IgD-negative memory B cell (primary cell): ENCODE measurements around the gene ZSCAN12. TPM values are rescaled to one million over a fixed set of nuclear protein-coding genes. Genes with fewer than 3 reads are reported as not detected.

Source experiments
- H3K27ac Mint-ChIP-seq, 3 donors: one replicate each; pipeline ENCODE4 v1.8.0; 2020 to 2022; ENCODE audit warnings: mild to moderate bottlenecking in 3 of 3, mixed read lengths in 3 of 3, moderate library complexity in 1 of 3
- H3K27me3 Mint-ChIP-seq: one replicate; pipeline ENCODE4 v1.8.0; 2021; ENCODE audit warnings: mixed read lengths
- H3K36me3 Mint-ChIP-seq: one replicate; pipeline ENCODE4 v1.8.0; 2020; ENCODE audit warnings: mild to moderate bottlenecking, mixed read lengths
- H3K4me1 Mint-ChIP-seq, 3 donors: one replicate each; pipeline ENCODE4 v1.8.0; 2020 to 2022; ENCODE audit warnings: mixed read lengths in 3 of 3, mild to moderate bottlenecking in 1 of 3
- H3K4me3 Mint-ChIP-seq, 4 donors: one replicate each; pipeline ENCODE4 v1.8.0; 2020 to 2022; ENCODE audit warnings: mild to moderate bottlenecking in 4 of 4, mixed read lengths in 4 of 4, moderate library complexity in 3 of 4
- H3K9me3 Mint-ChIP-seq, 3 donors: one replicate each; pipeline ENCODE4 v1.8.0; 2020 to 2021; ENCODE audit warnings: mixed read lengths in 3 of 3, mild to moderate bottlenecking in 1 of 3
- polyA plus RNA-seq: library from polyadenylated mRNA; unstranded; fragments of 300-500 nt; fragmentation: Illumina TruSeq; gene quantifications from one replicate; pipeline ENCODE4 v1.2.3, GENCODE V29; 2021

Gene ZSCAN12
- polyA plus RNA-seq, 1 donor from 2014 or later, result 5.4 TPM

DNA sequence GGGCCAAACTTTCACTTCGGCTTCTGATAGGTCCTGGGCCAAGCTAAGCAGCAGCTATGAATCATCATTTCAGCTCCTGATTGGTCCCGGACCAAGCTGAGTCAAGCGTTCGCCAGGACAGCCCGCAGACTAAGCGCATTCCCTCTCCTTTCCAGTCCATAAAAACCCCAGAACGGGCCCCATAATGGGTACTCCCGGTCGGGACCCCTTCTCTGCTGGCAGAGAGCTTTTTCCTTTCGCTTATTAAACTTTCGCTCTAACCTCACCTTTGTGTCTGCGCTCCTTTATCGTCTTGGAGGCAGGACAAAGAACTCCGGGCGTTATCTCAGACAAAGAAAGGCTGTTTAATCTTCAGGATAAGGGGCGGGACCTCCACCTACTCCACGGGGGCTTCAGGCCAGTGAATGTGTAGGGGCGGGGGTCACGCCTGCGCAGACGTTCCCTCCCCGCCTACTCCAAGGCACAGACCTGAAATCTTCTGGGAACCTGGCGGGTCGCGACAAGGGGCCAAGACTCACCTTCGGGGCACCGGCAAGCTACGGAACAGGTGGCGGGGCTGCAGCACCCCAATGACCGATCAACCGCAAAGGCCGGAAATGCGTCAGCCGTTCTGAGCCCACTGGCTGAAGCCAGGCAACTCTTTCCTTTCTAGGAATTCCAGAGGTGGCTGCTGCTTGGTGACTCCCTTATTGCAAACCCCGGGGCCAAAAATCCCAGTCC is 63.8 kb downstream of the ZSCAN12 start, which contains the start of gene ZSCAN31:
TSS of gene ZSCAN31 (minus strand) at position 585 of the 720 bp plus-strand sequence. CDS start 6,465 bp downstream, outside the sequence.
- H3K4me3 Mint-ChIP-seq, result peak within 1 kb of the TSS in 1 of 4 donors; percentile 29
- H3K27me3 Mint-ChIP-seq, result no peaks in the 10 kb centered on the region
- H3K27ac Mint-ChIP-seq, result no peak within 1 kb of the TSS
- H3K9me3 Mint-ChIP-seq, result peaks cover 0 to 11% (median 8%) of the 10 kb centered on the region in 3 donors
- no peaks in the 10 kb centered on the region for H3K36me3 Mint-ChIP-seq
- no peaks in the 10 kb centered on the region for H3K4me1 Mint-ChIP-seq

DNA sequence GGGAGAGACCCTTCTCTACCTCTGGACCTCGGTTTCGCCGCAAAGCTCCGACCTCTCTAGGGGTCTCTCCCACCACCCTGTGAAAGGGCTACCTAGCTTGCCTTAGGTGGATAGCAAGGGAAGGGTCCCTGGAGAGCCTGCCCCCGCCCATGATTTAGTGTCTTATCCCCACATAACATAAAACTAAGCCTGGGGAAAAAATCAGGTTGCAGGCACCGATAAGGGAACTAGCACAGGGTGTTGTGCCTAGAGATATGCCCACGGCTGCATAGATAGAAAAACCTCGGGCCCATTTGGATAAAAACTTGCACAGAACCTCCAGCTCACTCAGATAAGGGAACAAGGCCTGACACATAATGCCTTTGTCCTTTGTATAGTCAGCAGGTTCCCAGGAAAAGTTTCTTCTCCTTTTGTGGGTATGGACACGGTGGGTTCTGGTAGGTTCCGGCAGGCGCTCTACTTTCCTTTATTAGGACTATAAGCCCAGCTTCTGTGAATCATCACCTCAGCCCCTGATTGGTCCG is 64.4 kb downstream of the ZSCAN12 start:
- Mint-ChIP-seq H3K36me3 (no peaks in the 10 kb centered on the region), H3K27ac (no peak overlapping the region), H3K9me3 (peaks cover 0 to 5% (median 2%) of the 10 kb centered on the region in 3 donors), H3K27me3 (no peaks in the 10 kb centered on the region), H3K4me1 (no peaks in the 10 kb centered on the region), H3K4me3 (peak overlapping the region in 1 of 4 donors; percentile 29)

DNA sequence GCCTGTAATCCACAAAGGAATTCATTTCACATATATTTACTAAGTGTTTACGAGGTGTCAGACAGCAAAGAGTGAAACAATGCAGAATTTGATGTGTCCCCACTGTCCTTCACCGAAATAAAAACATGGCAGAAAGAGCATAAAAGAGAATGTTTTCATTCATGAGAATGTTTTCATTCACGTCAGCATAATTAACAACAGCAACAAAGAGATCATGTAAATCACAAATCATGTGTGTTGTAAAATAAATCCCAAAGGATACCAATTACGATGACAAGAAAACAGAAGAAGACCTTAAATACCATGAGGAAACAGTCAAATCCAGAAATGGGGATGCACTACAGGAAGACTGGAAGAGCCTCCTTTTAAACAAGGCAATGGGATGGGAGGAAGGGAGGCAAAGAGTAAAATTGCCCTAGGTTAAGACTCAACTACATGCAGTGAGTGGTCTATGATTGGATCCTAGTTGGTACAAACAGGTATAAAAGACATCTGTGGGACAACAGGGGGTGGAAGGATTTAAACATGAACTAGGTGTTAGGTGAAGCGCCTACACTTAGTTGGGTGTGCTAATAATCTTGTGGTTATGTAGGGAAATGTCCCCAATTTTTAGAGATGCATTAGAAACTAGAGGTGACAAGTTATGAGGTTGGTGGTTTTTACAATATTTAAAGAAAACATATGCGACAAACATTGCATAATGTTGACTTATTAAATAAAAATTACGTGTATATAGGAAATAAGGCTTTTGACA is 65.1 kb downstream of the ZSCAN12 start:
- H3K4me1 Mint-ChIP-seq, result no peaks in the 10 kb centered on the region
- H3K9me3 Mint-ChIP-seq, result no peaks in the 10 kb centered on the region
- peak overlapping the region in 1 of 3 donors; percentile 38 for H3K27ac Mint-ChIP-seq
- H3K27me3 Mint-ChIP-seq, result no peaks in the 10 kb centered on the region
- peak overlapping the region in 1 of 4 donors; percentile 29 for H3K4me3 Mint-ChIP-seq
- H3K36me3 Mint-ChIP-seq, result no peaks in the 10 kb centered on the region

DNA sequence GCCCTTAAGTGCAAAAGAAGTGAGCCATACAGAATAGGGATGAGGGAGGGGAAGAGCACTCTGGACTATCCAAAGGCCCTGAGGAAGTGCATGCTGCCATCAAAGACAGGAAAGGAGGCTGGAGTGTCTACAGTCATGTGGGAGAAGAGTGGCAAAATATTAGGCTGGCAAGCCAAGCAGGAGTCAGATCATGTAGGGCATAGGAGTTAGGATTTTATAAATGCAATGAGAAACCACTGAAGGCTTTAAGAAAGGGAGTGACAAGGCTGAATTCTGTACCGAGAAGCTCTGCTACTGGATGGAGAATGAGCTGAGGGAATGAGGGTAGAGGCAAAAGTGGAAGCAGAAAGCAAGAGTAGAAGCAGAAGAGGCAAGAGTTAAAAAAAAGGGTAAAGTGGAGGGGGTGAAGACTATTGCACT is 65.9 kb downstream of the ZSCAN12 start:
- H3K9me3 Mint-ChIP-seq, result peaks cover 0 to 6% (median 5%) of the 10 kb centered on the region in 3 donors
- no peak overlapping the region for H3K4me3 Mint-ChIP-seq
- no peaks in the 10 kb centered on the region for H3K4me1 Mint-ChIP-seq
- H3K36me3 Mint-ChIP-seq, result no peaks in the 10 kb centered on the region
- no peaks in the 10 kb centered on the region for H3K27me3 Mint-ChIP-seq
- H3K27ac Mint-ChIP-seq, result peak overlapping the region in 1 of 3 donors; percentile 13

DNA sequence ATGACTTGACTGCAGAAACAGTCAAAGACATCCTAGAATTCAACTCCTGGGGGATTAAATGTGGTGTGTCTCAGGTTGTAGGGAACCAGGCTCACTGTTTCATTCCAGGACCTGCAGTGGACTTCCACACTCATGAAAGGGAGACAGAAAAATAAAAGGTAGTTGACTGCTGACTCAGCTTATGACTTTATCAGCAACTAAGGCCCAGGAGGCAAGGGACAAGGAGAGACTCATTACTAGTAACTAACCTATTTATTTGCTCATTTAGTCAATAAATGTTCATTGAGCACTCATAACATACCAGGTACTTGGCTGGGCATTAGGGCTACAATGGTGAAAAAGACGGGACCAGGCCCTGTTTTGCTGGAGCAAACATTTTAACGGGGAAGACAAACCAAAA is 66.5 kb downstream of the ZSCAN12 start:
- Mint-ChIP-seq H3K9me3 (peaks cover 0 to 6% (median 5%) of the 10 kb centered on the region in 3 donors), H3K36me3 (no peaks in the 10 kb centered on the region), H3K27me3 (no peaks in the 10 kb centered on the region), H3K27ac (peak overlapping the region in 1 of 3 donors; percentile 13), H3K4me1 (no peaks in the 10 kb centered on the region), H3K4me3 (no peak overlapping the region)

DNA sequence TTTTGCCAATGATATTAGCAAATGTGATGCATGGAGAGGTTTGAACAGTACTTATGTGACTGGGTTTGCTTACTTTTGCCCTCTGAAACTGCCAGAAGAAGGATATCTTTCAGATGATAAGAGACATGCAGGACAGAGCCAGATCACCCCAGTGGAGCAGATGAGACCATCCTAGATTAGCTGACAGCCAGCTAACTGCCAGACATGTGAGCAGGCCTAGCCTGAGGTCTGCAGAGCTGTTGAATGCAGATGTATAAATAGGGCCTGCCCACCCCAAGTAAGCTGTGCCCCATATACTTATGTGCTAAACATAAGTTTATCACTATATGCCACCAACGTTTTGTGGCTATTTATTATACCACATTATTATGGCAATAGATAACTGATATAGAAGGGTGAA is 69.5 kb downstream of the ZSCAN12 start:
- H3K27ac Mint-ChIP-seq, result no peak overlapping the region
- H3K27me3 Mint-ChIP-seq, result no peaks in the 10 kb centered on the region
- H3K9me3 Mint-ChIP-seq, result peaks cover 10 to 27% (median 25%) of the 10 kb centered on the region in 3 donors
- H3K4me3 Mint-ChIP-seq, result no peak overlapping the region
- no peaks in the 10 kb centered on the region for H3K4me1 Mint-ChIP-seq
- H3K36me3 Mint-ChIP-seq, result peaks cover 18% of the 10 kb centered on the region

Other genes with a start within 250 kb of the ZSCAN12 start
- 10.9 TPM for gene ZSCAN9, start 174.5 kb downstream of the ZSCAN12 start, polyA plus RNA-seq
- gene ZKSCAN4, start 147.5 kb downstream of the ZSCAN12 start, polyA plus RNA-seq, result 3.4 TPM
- gene NKAPL, start 140.4 kb downstream of the ZSCAN12 start, polyA plus RNA-seq, result 0.18 TPM
- 21.6 TPM for gene ZSCAN26, start 132.6 kb downstream of the ZSCAN12 start, polyA plus RNA-seq
- 0.64 TPM for gene PGBD1, start 118.2 kb downstream of the ZSCAN12 start, polyA plus RNA-seq
- gene ZSCAN31, start 63.6 kb downstream of the ZSCAN12 start, polyA plus RNA-seq, result 0.56 TPM
- gene ZKSCAN3, start 49.8 kb downstream of the ZSCAN12 start, polyA plus RNA-seq, result 1.9 TPM
- 0.14 TPM for gene ZSCAN23, start 43.7 kb upstream of the ZSCAN12 start, polyA plus RNA-seq
- gene GPX6, start 116.0 kb upstream of the ZSCAN12 start, polyA plus RNA-seq, result not detected
- not detected for gene GPX5, start 126.1 kb upstream of the ZSCAN12 start, polyA plus RNA-seq